GM21526 (cell line): ENCODE data around the gene CLEC9A.
"Not testable (repeated sequence)": the region's sequence is repeated elsewhere in the genome, so short reads cannot be mapped to it uniquely, and the experiment has no call there.

Experiments used
- ATAC-seq: cut with Tn5 transposase; IDR thresholded peaks from one replicate; pipeline ENCODE4 v1.9.1; 2021; ENCODE audit warnings: moderate library complexity; ENCODE audit not compliant: unreplicated experiment, low FRiP score

The CLEC9A gene

GRCh38 chr12:10030446-10030845, at the start of gene CLEC9A:
TSS of gene CLEC9A (plus strand) at chr12:10030682. CDS start at chr12:10052688, 22,006 bp downstream.
- no peak for ATAC-seq

GRCh38 chr12:9991876-9992275, 38.6 kb upstream of the CLEC9A start:
- no peak for ATAC-seq

GRCh38 chr12:9992296-9992695, 38.2 kb upstream of the CLEC9A start:
- ATAC-seq, result no peak

DNA sequence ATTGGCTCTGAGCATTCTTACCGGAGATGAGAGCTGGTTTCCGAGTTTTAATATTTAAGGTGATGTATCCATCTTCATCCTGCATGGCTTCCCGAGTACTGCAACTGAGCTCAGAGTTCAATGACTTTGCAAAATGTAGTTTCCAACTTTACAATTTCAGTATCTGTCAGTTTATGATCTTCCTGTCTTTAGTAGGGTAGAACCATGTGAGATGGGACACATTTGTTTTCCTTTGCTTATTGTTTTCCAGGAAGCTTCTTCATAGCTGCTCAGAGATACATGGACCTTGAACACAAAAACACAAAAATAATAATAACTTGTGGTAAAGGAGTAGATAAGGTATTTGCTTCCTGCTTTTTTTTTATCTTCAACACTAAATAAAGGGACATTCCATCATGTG, 31.5 kb upstream of the CLEC9A start, which contains the start of gene CLEC1B:
TSS of gene CLEC1B (minus strand) at position 106 of the 400 bp plus-strand sequence. CDS start at position 85, 21 bp downstream.
- ATAC-seq, result no peak

GRCh38 chr12:10001171-10001776, 29.2 kb upstream of the CLEC9A start:
- ATAC-seq, result no peak

DNA sequence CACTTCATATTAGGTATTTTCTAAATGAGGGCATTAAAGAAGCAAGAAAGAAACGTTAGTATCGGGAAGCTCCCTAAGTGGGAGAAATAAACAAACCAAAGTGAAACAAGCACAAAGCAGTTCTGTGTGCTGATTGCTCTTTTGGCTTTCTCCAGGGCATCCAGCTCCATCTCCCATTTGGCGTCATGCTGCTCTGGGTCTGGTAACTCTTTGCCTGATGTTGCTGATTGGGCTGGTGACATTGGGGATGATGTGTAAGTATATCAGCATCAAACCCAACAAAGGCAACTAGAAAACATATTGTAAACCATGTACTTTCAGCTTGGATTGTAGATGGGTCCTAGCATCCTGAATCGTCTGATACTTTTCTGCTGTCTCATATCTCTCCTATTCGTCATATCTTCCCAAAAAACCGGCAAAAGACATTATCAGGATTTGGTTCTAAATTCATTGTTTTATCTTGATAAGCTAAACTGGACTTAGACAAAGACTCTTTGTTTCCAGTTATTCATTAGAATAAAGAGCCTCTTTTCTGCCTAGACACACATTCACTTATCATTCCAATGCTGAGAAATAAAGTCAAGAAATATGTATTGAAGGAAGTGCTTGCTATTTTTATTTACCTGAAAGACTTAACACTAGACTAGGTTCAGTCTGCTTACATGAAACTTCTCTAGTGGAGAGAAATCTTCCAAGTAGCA, 17.7 kb upstream of the CLEC9A start:
- ATAC-seq, result no peak

DNA sequence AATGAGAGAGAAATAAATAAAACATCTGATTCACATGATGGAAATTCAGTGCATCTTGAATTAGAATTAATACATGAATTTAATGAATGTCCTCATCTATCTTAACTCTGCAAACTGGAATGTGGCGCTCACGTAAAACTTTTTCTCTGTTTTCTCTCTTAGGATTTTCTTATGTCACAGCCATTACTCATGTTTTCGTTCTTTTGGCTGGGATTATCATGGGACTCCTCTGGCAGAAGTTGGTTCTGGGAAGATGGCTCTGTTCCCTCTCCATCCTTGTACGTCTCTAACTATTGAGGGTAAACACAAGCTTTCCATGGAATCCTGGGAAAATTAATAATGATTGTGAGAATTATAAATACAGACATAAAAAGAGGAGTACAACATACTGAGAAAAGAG, 15.0 kb upstream of the CLEC9A start:
- no peak for ATAC-seq

DNA sequence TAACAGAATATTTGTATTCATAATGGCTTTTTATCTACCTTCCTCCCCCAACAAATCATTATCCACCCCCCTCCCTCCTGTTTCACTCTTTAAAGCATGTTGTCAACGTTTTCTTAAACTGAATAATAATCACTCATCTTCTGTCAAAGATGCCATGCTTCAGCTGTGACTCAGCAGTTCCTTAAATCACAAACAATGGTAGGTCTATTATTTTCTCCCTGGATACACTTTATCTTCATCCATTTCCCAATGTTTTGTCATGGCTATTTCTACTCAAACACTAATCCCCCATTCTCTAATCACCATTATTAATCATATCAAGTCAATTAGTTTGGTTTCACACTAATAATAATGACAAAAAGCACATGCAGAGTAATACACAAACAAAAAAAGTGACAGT, 13.6 kb upstream of the CLEC9A start:
- ATAC-seq, result no peak

- ATAC-seq, result no peak
Observed at GRCh38 chr12:10018386-10018785, 12.1 kb upstream of the CLEC9A start.

DNA sequence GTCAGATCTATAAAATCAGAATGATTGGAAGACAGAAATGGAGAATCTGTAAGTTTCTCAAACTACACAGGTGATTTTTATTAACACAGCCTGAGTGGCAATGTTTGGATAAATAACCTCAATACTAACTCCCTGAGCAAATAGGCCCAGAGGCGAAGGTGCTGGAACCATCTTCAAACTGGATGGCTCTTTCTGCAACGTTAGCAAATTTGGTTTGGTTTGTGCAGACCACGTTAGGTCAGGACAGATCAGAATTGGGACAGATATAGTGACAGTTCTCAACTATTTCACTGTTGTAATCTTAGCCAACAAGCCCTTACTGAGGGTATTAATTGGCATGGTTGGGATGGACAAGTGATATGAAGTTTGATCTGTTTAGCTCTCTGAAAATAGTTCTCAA, 9.1 kb upstream of the CLEC9A start:
- ATAC-seq, result no peak

- no peak for ATAC-seq
Observed at GRCh38 chr12:10025236-10025635, 5.2 kb upstream of the CLEC9A start.

- not testable (repeated sequence) for ATAC-seq
Observed at GRCh38 chr12:10026666-10027065, 3.8 kb upstream of the CLEC9A start.

DNA sequence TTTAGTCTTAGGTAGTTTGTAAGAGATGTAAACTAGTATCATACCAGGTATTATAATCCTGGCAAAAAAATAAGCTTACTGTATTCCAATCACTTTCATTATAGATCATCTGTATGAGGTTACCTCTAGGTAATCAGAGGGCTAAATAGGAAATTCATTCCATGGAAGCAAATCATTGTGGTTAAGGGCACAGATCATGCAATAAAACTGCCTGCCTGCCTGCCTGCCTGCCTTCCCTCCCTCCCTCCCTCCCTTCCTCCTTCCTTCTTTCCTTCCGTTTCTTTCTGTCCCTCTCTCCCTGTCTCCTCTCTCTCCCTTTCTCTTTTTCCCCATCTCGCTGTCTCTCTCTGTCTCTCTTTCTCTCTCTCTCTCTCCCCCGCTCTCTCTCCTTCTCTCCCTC, 3.2 kb upstream of the CLEC9A start:
- no peak for ATAC-seq

DNA sequence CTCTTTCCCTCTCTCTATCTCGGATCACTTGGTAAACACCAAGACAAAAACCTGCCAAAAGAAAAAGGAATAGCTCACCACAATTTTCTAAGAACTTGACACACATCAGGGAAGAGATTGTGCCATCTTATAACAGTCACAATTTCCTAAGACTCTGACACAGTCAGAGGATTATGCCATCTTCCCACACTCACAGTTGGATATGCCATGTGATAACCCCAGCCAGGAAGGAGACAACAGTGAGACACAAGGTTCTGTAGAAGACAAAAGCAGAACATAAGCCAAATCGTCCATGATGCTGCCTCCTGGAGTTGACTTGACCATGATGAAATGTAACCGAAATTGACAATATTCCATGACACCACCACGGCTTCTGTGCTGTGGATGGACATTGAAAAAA, 2.8 kb upstream of the CLEC9A start:
- ATAC-seq, result no peak

- no peak for ATAC-seq
Observed at GRCh38 chr12:10031321-10031720, 839 bp downstream of the CLEC9A start.

- ATAC-seq, result no peak
Observed at GRCh38 chr12:10031771-10032175, 1.3 kb downstream of the CLEC9A start.

GRCh38 chr12:10033783-10034545, 3.5 kb downstream of the CLEC9A start:
- ATAC-seq, result no peak

GRCh38 chr12:10042167-10042566, 11.7 kb downstream of the CLEC9A start:
- ATAC-seq, result no peak

- ATAC-seq, result no peak
Observed at GRCh38 chr12:10048526-10048925, 18.0 kb downstream of the CLEC9A start.

DNA sequence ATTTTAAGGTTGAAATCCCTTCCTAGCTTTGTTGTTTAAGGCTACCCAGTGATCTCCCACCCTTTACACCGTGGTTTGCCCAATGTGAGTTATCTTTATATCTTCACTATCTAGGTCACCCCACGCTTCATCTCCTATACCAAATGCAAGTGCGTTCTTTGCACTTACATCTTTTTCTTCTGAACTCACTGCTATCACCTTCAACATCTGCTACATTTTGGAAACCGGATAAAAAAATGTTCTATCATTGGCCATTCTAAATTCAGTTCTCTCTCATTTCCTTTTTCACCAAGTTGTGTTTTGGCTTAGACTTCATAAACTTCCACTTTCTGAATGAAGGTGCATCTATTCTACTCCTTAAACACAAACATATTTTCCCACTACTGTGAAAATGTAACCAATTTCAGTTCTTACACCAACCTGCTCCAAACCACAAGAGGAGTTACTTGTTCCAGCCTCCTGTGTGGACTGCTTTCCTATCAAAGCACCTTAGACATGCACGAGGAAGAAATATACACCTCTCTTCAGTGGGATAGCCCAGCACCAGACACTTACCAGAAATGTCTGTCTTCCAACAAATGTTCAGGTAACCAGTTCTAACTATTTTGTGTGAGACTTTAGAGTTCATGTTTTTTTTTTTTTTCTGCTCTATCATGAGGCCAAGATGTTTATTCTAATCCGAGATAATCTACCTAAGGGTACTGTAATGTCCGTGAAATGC, 21.9 kb downstream of the CLEC9A start:
- no peak for ATAC-seq

GRCh38 chr12:10058387-10058786, 27.9 kb downstream of the CLEC9A start:
- no peak for ATAC-seq
